HepG2 (cell line): ENCODE results near the gene GNL1. TPM values are rescaled to one million over a fixed set of nuclear protein-coding genes. Genes with fewer than 3 reads are reported as not detected.

Experiments used
- GLI4 ChIP-seq: sonication (generic); formaldehyde crosslinking; IDR thresholded peaks from 2 replicates; pipeline ENCODE4 v1.5.1; 2020; ENCODE audit warnings: missing genetic modification reagents, mild to moderate bottlenecking, moderate library complexity, borderline replicate concordance
- HNRNPL ChIP-seq: fragments of 200-400 bp; formaldehyde crosslinking; IDR thresholded peaks from 2 replicates; pipeline ENCODE4 v1.6.1; 2017; ENCODE audit warnings: mild to moderate bottlenecking, low read depth, low read length
- POLR2A ChIP-seq, 2 experiments: IDR thresholded peaks; 2 replicates each; pipeline ENCODE4 v1.6.1; 2011; ENCODE audit warnings: low read depth in 2 of 2, low read length in 2 of 2, mild to moderate bottlenecking in 1 of 2, moderate library complexity in 1 of 2; ENCODE audit not compliant: insufficient read depth in 1 of 2
- SMAD3 ChIP-seq: sonication (generic); formaldehyde crosslinking; IDR thresholded peaks from 2 replicates; pipeline ENCODE4 v1.4.0; 2020; ENCODE audit warnings: missing genetic modification reagents
- ZNF138 ChIP-seq: sonication (generic); formaldehyde crosslinking; IDR thresholded peaks from 2 replicates; pipeline ENCODE4 v1.5.0; 2020; ENCODE audit warnings: mild to moderate bottlenecking, low read depth, missing genetic modification reagents
- ZNF251 ChIP-seq: sonication (generic); formaldehyde crosslinking; IDR thresholded peaks from 2 replicates; pipeline ENCODE4 v1.9.0; 2021; ENCODE audit warnings: mild to moderate bottlenecking, missing genetic modification reagents
- ZNF253 ChIP-seq: sonication (generic); formaldehyde crosslinking; IDR thresholded peaks from 2 replicates; pipeline ENCODE4 v1.8.0; 2022; ENCODE audit warnings: mild to moderate bottlenecking, missing genetic modification reagents, borderline replicate concordance
- ZNF276 ChIP-seq: sonication (generic); formaldehyde crosslinking; IDR thresholded peaks from 2 replicates; pipeline ENCODE4 v1.4.0; 2020; ENCODE audit warnings: mild to moderate bottlenecking, low read depth, missing genetic modification reagents
- ZNF3 ChIP-seq: IDR thresholded peaks from 2 replicates; pipeline ENCODE4 v1.7.0; 2017; ENCODE audit warnings: inconsistent platforms
- ZNF34 ChIP-seq: sonication (generic); formaldehyde crosslinking; IDR thresholded peaks from 2 replicates; pipeline ENCODE4 v1.4.0; 2020; ENCODE audit warnings: mild to moderate bottlenecking, missing genetic modification reagents, borderline replicate concordance
- ZNF724P ChIP-seq: sonication (generic); formaldehyde crosslinking; IDR thresholded peaks from 2 replicates; pipeline ENCODE4 v1.8.0; 2022; ENCODE audit warnings: missing genetic modification reagents, borderline replicate concordance
- ZNF770 ChIP-seq: sonication (generic); formaldehyde crosslinking; IDR thresholded peaks from 2 replicates; pipeline ENCODE4 v1.5.0; 2020; ENCODE audit warnings: mild to moderate bottlenecking, missing genetic modification reagents
- polyA plus RNA-seq, 8 experiments: library from polyadenylated mRNA; depleted of rRNA in 3 of 8; stranded (reverse) in 7 of 8; unstranded in 1 of 8; fragments of >200 nt; fragmentation: Illumina TruSeq in 4 of 8; extraction: Trizol in 4 of 8; gene quantifications; 2 replicates each; pipeline versions ENCODE4 v1.2.1 to v1.2.3, GENCODE V29; 2011 to 2016; ENCODE audit warnings: low read depth in 4 of 8, missing spikeins in 1 of 8, mixed read lengths in 1 of 8; ENCODE audit not compliant: insufficient read depth in 1 of 8
- total RNA-seq, 5 experiments: library from RNA; depleted of rRNA; stranded (reverse); fragments of >200 nt; fragmentation: Illumina TruSeq; extraction: Trizol; gene quantifications; 2 replicates each; pipeline ENCODE4 v1.2.3, GENCODE V29; 2016; ENCODE audit warnings: low read depth in 1 of 5
- TF ChIP-seq, protein P1 (sequence below): sonication (generic); formaldehyde crosslinking; IDR thresholded peaks from 2 replicates; pipeline ENCODE4 v1.5.0; 2020; ENCODE audit warnings: missing genetic modification reagents
- TF ChIP-seq, protein P2 (sequence below): sonication (generic); formaldehyde crosslinking; IDR thresholded peaks from 2 replicates; pipeline ENCODE4 v1.4.0; 2020; ENCODE audit warnings: missing genetic modification reagents
- TF ChIP-seq, protein P3 (sequence below): IDR thresholded peaks from 2 replicates; pipeline ENCODE4 v1.4.0; 2020; ENCODE audit warnings: mild to moderate bottlenecking, missing genetic modification reagents

Gene GNL1
- total and polyA plus RNA-seq, 2 of the 13 experiments (the other 11 are each of a cell fraction or from before 2014, with no cell fraction given) = 35.0 to 55.6 TPM

DNA sequence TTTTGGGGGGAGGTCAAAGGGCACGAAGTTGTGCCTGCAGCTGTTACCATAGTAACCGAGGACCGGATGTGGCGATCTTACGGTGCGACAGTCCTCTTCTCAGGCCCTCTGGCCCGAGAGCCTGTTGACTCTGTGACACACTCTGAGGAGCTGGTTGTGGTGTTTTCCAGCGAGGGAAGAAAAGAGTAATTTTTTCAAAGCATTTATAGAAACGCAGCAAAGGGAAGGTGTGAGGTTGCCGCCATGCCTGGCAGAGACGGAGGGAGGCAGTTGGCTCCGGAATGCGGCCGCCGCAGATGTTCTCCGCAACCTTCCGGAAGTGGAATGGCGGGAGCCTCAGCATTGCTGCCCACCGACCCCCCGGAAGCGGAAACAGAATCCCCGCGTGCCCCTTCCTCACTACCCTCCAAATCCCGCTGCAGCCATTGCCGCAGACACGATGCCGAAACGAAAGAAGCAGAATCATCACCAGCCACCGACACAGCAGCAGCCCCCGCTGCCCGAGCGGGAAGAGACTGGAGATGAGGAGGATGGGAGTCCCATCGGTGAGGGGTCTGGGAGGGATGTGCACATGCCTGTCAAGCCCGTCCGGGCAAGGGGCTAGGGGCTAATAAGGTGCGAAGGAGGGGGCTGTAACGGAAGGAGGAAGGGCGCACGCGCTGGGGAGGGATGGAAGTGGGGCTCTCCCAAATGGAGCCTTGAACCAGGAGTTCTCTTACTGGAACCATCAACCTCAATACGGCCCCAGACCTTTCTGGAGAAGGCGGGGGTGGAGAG is 805 bp upstream of the GNL1 start, which contains the start of gene PRR3 (continued):
- TF ChIP-seq, protein P1, sequence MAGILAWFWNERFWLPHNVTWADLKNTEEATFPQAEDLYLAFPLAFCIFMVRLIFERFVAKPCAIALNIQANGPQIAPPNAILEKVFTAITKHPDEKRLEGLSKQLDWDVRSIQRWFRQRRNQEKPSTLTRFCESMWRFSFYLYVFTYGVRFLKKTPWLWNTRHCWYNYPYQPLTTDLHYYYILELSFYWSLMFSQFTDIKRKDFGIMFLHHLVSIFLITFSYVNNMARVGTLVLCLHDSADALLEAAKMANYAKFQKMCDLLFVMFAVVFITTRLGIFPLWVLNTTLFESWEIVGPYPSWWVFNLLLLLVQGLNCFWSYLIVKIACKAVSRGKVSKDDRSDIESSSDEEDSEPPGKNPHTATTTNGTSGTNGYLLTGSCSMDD (CRISPR knock-in tag) = no peak
- TF ChIP-seq HNRNPL (peak; percentile 76; the same call in 1 of the 2 replicates), SMAD3 (CRISPR knock-in tag) (peak; percentile 80; the same call in 1 of the 2 replicates), GLI4 (0 out of 2 replicates have a peak, but pooled peaks have one; percentile 23), ZNF724P (peak; percentile 86; the same call in 1 of the 2 replicates), ZNF138 (peak; percentile 93; the same call in 1 of the 2 replicates), ZNF253 (CRISPR knock-in tag) (peak; percentile 84; the same call in 1 of the 2 replicates), ZNF251 (peak; percentile 91; the same call in 1 of the 2 replicates), ZNF770 (CRISPR knock-in tag) (0 out of 2 replicates have a peak, but pooled peaks have one; percentile 17), ZNF276 (CRISPR knock-in tag) (peak; percentile 86; the same call in 1 of the 2 replicates), POLR2A (IDR thresholded peaks at IDR 0.05; ENCODE audit: insufficient read depth in 1 of 2, low read depth in 2 of 2, low read length in 2 of 2) (peak; percentile 86 to 87), ZNF3 (no peak; the same call in 1 of the 2 replicates), ZNF34 (CRISPR knock-in tag) (peak; percentile 91; the same call in 1 of the 2 replicates)
- TF ChIP-seq, protein P2, sequence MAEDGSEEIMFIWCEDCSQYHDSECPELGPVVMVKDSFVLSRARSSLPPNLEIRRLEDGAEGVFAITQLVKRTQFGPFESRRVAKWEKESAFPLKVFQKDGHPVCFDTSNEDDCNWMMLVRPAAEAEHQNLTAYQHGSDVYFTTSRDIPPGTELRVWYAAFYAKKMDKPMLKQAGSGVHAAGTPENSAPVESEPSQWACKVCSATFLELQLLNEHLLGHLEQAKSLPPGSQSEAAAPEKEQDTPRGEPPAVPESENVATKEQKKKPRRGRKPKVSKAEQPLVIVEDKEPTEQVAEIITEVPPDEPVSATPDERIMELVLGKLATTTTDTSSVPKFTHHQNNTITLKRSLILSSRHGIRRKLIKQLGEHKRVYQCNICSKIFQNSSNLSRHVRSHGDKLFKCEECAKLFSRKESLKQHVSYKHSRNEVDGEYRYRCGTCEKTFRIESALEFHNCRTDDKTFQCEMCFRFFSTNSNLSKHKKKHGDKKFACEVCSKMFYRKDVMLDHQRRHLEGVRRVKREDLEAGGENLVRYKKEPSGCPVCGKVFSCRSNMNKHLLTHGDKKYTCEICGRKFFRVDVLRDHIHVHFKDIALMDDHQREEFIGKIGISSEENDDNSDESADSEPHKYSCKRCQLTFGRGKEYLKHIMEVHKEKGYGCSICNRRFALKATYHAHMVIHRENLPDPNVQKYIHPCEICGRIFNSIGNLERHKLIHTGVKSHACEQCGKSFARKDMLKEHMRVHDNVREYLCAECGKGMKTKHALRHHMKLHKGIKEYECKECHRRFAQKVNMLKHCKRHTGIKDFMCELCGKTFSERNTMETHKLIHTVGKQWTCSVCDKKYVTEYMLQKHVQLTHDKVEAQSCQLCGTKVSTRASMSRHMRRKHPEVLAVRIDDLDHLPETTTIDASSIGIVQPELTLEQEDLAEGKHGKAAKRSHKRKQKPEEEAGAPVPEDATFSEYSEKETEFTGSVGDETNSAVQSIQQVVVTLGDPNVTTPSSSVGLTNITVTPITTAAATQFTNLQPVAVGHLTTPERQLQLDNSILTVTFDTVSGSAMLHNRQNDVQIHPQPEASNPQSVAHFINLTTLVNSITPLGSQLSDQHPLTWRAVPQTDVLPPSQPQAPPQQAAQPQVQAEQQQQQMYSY (CRISPR knock-in tag) = no peak
- TF ChIP-seq, protein P3, sequence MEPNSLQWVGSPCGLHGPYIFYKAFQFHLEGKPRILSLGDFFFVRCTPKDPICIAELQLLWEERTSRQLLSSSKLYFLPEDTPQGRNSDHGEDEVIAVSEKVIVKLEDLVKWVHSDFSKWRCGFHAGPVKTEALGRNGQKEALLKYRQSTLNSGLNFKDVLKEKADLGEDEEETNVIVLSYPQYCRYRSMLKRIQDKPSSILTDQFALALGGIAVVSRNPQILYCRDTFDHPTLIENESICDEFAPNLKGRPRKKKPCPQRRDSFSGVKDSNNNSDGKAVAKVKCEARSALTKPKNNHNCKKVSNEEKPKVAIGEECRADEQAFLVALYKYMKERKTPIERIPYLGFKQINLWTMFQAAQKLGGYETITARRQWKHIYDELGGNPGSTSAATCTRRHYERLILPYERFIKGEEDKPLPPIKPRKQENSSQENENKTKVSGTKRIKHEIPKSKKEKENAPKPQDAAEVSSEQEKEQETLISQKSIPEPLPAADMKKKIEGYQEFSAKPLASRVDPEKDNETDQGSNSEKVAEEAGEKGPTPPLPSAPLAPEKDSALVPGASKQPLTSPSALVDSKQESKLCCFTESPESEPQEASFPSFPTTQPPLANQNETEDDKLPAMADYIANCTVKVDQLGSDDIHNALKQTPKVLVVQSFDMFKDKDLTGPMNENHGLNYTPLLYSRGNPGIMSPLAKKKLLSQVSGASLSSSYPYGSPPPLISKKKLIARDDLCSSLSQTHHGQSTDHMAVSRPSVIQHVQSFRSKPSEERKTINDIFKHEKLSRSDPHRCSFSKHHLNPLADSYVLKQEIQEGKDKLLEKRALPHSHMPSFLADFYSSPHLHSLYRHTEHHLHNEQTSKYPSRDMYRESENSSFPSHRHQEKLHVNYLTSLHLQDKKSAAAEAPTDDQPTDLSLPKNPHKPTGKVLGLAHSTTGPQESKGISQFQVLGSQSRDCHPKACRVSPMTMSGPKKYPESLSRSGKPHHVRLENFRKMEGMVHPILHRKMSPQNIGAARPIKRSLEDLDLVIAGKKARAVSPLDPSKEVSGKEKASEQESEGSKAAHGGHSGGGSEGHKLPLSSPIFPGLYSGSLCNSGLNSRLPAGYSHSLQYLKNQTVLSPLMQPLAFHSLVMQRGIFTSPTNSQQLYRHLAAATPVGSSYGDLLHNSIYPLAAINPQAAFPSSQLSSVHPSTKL = peak; percentile 64
